CD1c-positive myeloid dendritic cell (primary cell): ENCODE results near the gene POLN.
"Not testable (repeated sequence)": the region's sequence is repeated elsewhere in the genome, so short reads cannot be mapped to it uniquely, and the experiment has no call there.

Source experiments
- DNase-seq: peaks from one replicate; pipeline ENCODE4 v3.0.0-alpha.2; 2016; ENCODE audit errors: extremely low spot score

Gene POLN

DNA sequence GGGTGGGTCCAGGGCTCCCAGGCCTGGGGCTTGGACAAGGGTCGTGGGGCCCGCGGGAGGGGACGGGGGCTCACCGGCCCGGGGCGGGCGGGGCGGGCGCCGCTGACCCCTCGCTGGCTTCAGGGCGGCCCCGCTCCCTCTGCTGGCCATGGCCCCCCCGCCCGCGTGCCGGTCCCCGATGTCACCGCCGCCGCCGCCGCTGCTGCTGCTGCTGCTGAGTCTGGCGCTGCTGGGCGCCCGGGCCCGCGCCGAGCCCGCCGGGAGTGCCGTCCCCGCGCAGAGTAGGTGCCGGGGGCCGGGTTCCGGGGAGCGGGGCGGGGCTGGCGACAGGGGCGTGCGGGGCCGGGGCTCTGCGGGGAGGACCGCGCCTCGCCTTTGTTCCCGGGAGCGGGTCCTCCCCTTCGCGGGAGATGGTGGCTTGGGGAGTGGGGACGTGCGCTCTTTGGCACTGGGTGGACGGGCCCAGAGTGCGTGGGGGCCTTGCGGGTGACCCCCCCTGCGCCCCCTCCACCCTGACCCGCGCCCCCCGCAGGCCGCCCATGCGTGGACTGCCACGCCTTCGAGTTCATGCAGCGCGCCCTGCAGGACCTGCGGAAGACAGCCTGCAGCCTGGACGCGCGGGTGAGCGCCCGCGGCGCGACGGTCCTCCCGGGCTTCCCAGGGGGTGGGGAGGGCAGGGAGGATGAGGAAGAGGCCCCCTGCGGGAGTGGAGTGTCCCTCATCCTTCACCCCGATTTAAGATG, 199.5 kb downstream of the POLN start:
- peak; percentile 37 for DNase-seq

DNA sequence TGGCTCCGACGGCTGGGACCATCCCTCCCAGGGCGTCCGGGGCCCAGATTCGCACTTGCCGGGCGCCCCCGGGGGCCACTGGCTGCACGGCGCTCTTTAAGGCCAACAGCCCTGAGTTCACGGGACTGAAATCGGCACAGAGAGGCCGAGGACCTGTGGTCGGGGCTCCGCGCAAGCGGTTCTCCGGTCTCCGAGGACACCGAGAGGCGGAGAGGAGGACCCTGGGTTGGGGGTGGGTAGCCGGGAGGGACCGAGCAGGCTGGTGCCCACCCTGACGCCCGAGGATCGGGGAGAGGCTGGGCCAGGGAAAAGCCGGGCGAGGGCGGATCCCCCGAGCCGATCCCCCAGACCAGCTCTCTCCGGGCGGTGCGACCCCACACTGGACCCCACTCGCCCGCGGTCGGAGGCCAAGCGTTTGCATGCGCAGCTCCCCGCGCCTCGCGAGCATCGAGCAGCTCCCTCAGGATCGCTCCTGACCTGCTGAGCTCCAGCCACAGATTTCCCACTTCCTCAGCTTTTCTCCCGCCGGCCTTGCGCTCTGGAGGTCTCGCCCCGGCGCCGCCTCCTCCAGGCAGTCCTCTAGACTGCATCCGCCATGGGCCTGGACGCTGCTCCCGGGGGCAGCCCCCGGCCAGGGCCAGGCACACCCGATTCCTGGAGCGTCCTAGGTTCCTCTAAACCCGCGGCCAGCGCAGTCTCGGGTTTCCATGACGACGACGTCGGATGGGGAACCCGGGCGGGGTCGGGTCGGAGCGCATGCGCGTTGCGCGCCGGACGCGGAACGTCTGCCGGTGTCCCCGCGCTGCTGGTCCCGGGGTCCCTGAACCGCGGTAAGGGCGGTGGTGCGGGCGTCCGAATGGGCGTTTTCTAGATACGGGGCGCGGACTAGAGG, 200.4 kb downstream of the POLN start:
- DNase-seq: peak; percentile 98

- no peak for DNase-seq
Observed at GRCh38 chr4:2040391-2041238, 201.3 kb downstream of the POLN start.

DNA sequence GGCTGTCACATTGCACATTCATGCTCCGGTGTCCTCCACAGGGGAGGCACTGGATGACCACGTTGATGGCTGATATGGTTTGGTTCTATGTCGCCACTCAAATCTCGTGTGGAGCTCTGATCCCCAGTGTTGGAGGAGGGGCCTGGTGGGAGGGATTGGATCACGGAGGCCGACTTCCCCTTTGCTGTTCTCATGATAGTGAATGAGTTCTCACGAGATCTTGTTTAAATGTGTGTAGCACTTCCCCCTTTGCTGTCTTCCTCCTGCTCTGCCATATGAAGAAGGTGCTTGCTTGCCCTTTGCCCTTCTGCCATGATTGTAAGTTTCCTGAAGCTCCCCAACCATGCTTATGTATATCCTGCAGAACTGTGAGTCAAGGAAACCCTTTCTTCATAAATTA, 205.1 kb downstream of the POLN start:
- DNase-seq: peak; percentile 69

DNA sequence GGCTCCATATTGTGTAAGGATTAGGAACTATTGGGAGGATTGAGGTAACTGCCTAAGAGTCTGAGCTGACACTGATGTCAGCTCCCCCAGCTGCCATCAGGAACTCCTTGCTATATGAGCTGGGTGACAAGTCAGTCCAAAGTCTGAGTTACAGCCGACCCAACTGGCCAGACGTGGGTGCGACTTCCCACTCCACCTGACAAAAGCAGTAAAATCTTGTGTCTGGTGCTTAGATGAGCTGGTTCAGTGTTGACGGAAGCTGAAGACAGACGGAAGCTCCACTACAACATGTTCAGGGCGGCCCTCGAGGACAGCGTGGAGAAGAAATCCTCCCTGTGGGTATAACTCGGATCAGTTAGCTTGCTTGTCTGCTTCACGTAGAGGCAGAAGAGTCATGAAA, 205.6 kb downstream of the POLN start:
- DNase-seq: no peak

DNA sequence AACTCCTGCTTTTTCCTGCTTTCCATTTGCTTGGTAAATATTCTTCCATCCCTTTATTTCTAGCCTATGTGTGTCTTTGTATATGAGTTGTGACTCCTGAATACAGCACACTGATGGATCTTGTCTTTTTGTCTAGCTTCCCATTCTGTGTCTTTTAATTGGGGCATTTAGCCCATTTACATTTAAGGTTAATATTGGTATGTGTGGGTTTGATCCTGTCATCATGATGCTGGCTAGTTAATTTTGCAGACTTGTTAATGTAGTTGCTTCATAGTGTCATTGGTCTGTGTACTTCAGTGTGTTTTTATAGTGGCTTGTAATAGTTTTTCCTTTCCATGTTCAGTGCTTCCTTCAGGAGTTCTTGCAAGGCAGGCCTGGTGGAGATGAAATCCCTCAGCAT, 210.8 kb downstream of the POLN start:
- not testable (repeated sequence) for DNase-seq

- DNase-seq: not testable (repeated sequence)
Observed at GRCh38 chr4:2027120-2027519, 214.8 kb downstream of the POLN start.

DNA sequence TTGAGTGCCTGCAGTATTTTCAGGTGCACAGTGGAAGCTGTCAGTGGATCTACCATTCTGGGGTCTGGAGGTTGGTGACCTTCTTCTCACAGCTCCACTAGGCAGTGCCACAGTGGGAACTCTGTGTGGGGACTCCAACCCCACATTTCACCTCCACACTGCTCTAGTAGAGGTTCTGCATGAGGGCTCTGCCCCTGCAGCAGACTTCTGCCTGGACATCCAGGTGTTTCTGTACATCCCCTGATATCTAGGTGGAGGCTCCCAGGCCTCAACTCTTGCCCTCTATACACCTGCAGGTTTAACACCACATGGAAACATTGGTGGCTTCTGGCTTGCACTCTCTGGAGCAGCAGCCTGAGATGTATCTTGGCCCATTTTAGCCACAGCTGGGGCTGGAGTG, 216.1 kb downstream of the POLN start:
- DNase-seq: no peak

GRCh38 chr4:2024683-2025082, 217.2 kb downstream of the POLN start:
- no peak for DNase-seq
